Spleen (tissue), 11 donors: ENCODE measurements around the gene GRIK4. TPM values are rescaled to one million over a fixed set of nuclear protein-coding genes. Genes with fewer than 3 reads are reported as not detected.

Source experiments
- DNase-seq: peaks from one replicate; pipeline ENCODE4 v3.0.0-alpha.2; 2020
- H3K27ac ChIP-seq, 8 donors: fragments of 200-600 bp; sonication (generic) in 7 of 8; 1 replicate in 4 of 8; 2 replicates in 4 of 8; pipeline versions ENCODE4 v1.5.0 to v1.8.0; 2016 to 2021; ENCODE audit warnings: inconsistent platforms in 4 of 8, mild to moderate bottlenecking in 4 of 8, moderate library complexity in 1 of 8
- H3K27me3 ChIP-seq, 7 donors: fragments of 200-600 bp; sonication (generic) in 6 of 7; replicated peaks in 1 of 7; 1 replicate in 4 of 7; 2 replicates in 3 of 7; pipeline versions ENCODE4 v1.5.0 to v1.8.0; 2016 to 2021; ENCODE audit warnings: inconsistent platforms in 3 of 7, mild to moderate bottlenecking in 1 of 7
- H3K36me3 ChIP-seq, 6 donors: fragments of 200-600 bp; sonication (generic) in 5 of 6; 1 replicate in 4 of 6; 2 replicates in 2 of 6; pipeline versions ENCODE4 v1.5.0 to v1.8.0; 2016 to 2021; ENCODE audit warnings: inconsistent platforms in 2 of 6
- H3K4me1 ChIP-seq, 6 donors: fragments of 200-600 bp; sonication (generic) in 5 of 6; 1 replicate in 3 of 6; 2 replicates in 3 of 6; pipeline versions ENCODE4 v1.5.0 to v1.8.0; 2016 to 2021; ENCODE audit warnings: inconsistent platforms in 3 of 6
- H3K4me3 ChIP-seq, 8 donors: fragments of 200-600 bp; sonication (generic) in 7 of 8; 1 replicate in 4 of 8; 2 replicates in 4 of 8; pipeline versions ENCODE4 v1.5.0 to v1.8.0; 2016 to 2021; ENCODE audit warnings: inconsistent platforms in 4 of 8, mild to moderate bottlenecking in 4 of 8, moderate library complexity in 2 of 8
- H3K9me3 ChIP-seq, 8 donors: fragments of 200-600 bp; sonication (generic) in 7 of 8; 1 replicate in 4 of 8; 2 replicates in 4 of 8; pipeline versions ENCODE4 v1.5.0 to v1.8.0; 2016 to 2021; ENCODE audit warnings: inconsistent platforms in 4 of 8
- CTCF ChIP-seq, 11 experiments: fragments of 200-600 bp in 7 of 11; fragments of 450-650 bp in 4 of 11; sonication (generic) in 4 of 11; IDR thresholded peaks in 8 of 11; conservative IDR thresholded peaks in 3 of 11; 1 replicate in 7 of 11; 2 replicates in 4 of 11; pipeline versions ENCODE4 v1.4.0 to v1.8.0; 2016 to 2021; ENCODE audit warnings: antibody characterized with exemption in 11 of 11, inconsistent platforms in 4 of 11, mild to moderate bottlenecking in 1 of 11
- POLR2A ChIP-seq, 3 donors: fragments of 450-650 bp; IDR thresholded peaks; one replicate each; pipeline ENCODE4 v1.5.1; 2017; ENCODE audit warnings: antibody characterized with exemption in 3 of 3, mild to moderate bottlenecking in 1 of 3
- POLR2AphosphoS5 ChIP-seq, 3 donors: sonication (generic); formaldehyde crosslinking; IDR thresholded peaks; one replicate each; pipeline ENCODE4 v1.5.1; 2017; ENCODE audit warnings: antibody characterized with exemption in 3 of 3
- WGBS, 5 donors: extraction: QIAGEN DNeasy Blood & Tissue Kit in 3 of 5; methylation state at CpG; one replicate each; pipeline versions ENCODE4 v1.1.5 to v1.1.7; 2013 to 2018; 5-methylcytosine and 5-hydroxymethylcytosine counted together
- intact Hi-C: fragments of 100-400 bp; cut with DNase I; formaldehyde crosslinking; loops from one replicate; pipeline ENCODE4 v1.15.0; 2023; ENCODE audit warnings: low total_unique reads
- polyA plus RNA-seq, 3 donors: library from polyadenylated mRNA; stranded (reverse); fragments of 200-250 nt; gene quantifications; one replicate each; pipeline ENCODE4 v1.2.1, GENCODE V29; 2013
- total RNA-seq, 7 donors: library from RNA; depleted of rRNA in 3 of 7; stranded (reverse); fragments of >200 nt in 3 of 7; fragmentation: NEBNext Ultra II Directional in 4 of 7; extraction: Animal tissue kit (Norgen Biotek cat#: 25700) in 4 of 7; gene quantifications; one replicate each; pipeline versions ENCODE4 v1.1.0 to v1.2.1, GENCODE V29; 2016 to 2021
- donor health status: healthy with polysubstance abuse.
- donor health status: DM: no; HTN: no; CAD: no; lungs with moderate emphysema.
- donor health status: DM: no; HTN: no; CAD: no.
- donor health status: Bipolar disorder and iron deficiency.
- donor health status: healthy.
- donor health status: DM: no; HTN: no; CAD: no.
- donor health status: DM: yes; HTN: yes; CAD: no.

GRIK4 gene
- total and polyA plus RNA-seq, 10 donors: 0.04 to 2.4 (median 0.59) TPM

GRCh38 chr11:120739780-120740179 is 228.2 kb downstream of the GRIK4 start:
- H3K9me3 ChIP-seq: no peaks in the 10 kb centered on the region
- H3K4me1 ChIP-seq: no peaks in the 10 kb centered on the region
- H3K4me3 ChIP-seq: no peak overlapping the region
- H3K27me3 ChIP-seq: peaks cover 0 to 17% (median 0%) of the 10 kb centered on the region in 7 donors
- intact Hi-C loops: no loop called here
- H3K27ac ChIP-seq: no peak overlapping the region
- no peak for DNase-seq
- TF ChIP-seq POLR2A (IDR thresholded peaks at IDR 0.05): no peak
- no peak for TF ChIP-seq POLR2AphosphoS5 (IDR thresholded peaks at IDR 0.05)
- no peak for TF ChIP-seq CTCF (IDR thresholded peaks at IDR 0.05 in 8 of 11, conservative IDR thresholded peaks at IDR 0.05 in 3 of 11)
- H3K36me3 ChIP-seq: no peaks in the 10 kb centered on the region
- WGBS, 5 donors: 60 to 70% (median 62%) methylated on average over 3 of the region's 3 CpGs

- Histone ChIP-seq H3K36me3 (no peaks in the 10 kb centered on the region), H3K27ac (no peak overlapping the region), H3K4me3 (no peak overlapping the region), H3K9me3 (no peaks in the 10 kb centered on the region), H3K4me1 (no peaks in the 10 kb centered on the region), H3K27me3 (peaks cover 0 to 18% (median 0%) of the 10 kb centered on the region in 7 donors)
- TF ChIP-seq POLR2A (IDR thresholded peaks at IDR 0.05) (no peak), CTCF (IDR thresholded peaks at IDR 0.05 in 8 of 11, conservative IDR thresholded peaks at IDR 0.05 in 3 of 11) (no peak), POLR2AphosphoS5 (IDR thresholded peaks at IDR 0.05) (no peak)
- intact Hi-C loops: no loop called here
- 77 to 86% (median 83%) methylated on average over 2 to 3 of the region's 3 CpGs for WGBS, 5 donors
- no peak for DNase-seq
Observed at GRCh38 chr11:120740380-120740779, 228.8 kb downstream of the GRIK4 start.

GRCh38 chr11:120744016-120744994 is 232.8 kb downstream of the GRIK4 start:
- TF ChIP-seq POLR2AphosphoS5 (IDR thresholded peaks at IDR 0.05) (no peak), POLR2A (IDR thresholded peaks at IDR 0.05) (no peak), CTCF (IDR thresholded peaks at IDR 0.05 in 8 of 11, conservative IDR thresholded peaks at IDR 0.05 in 3 of 11) (no peak)
- DNase-seq: no peak
- no peaks in the 10 kb centered on the region for H3K9me3 ChIP-seq
- intact Hi-C loops: no loop called here
- H3K4me3 ChIP-seq: no peak overlapping the region
- peaks cover 0 to 55% (median 0%) of the 10 kb centered on the region in 7 donors for H3K27me3 ChIP-seq
- WGBS, 5 donors: 77 to 81% (median 79%) methylated on average over 14 of the region's 14 CpGs
- H3K27ac ChIP-seq: no peak overlapping the region
- no peaks in the 10 kb centered on the region for H3K4me1 ChIP-seq
- no peaks in the 10 kb centered on the region for H3K36me3 ChIP-seq

GRCh38 chr11:120746376-120746775 is 234.8 kb downstream of the GRIK4 start:
- Histone ChIP-seq H3K27ac (no peak overlapping the region), H3K36me3 (no peaks in the 10 kb centered on the region), H3K4me1 (no peaks in the 10 kb centered on the region), H3K4me3 (no peak overlapping the region), H3K9me3 (no peaks in the 10 kb centered on the region), H3K27me3 (peaks cover 0 to 68% (median 0%) of the 10 kb centered on the region in 7 donors)
- no peak for TF ChIP-seq POLR2AphosphoS5 (IDR thresholded peaks at IDR 0.05)
- no peak for TF ChIP-seq CTCF (IDR thresholded peaks at IDR 0.05 in 8 of 11, conservative IDR thresholded peaks at IDR 0.05 in 3 of 11)
- no peak for TF ChIP-seq POLR2A (IDR thresholded peaks at IDR 0.05)
- 54 to 66% (median 60%) methylated on average over 3 of the region's 3 CpGs for WGBS, 5 donors
- intact Hi-C loops: no loop called here
- DNase-seq: no peak
